HepG2 (cell line): ENCODE measurements around the gene MBD3L2B. TPM values are rescaled to one million over a fixed set of nuclear protein-coding genes. Genes with fewer than 3 reads are reported as not detected.
"Not testable (repeated sequence)": the region's sequence is repeated elsewhere in the genome, so short reads cannot be mapped to it uniquely, and the experiment has no call there.

ENCODE experiments used
- ATAC-seq: fragments of 200-7000 bp; cut with Tn5 transposase; 3 replicates; pipeline ENCODE4 v1.9.1; 2020; ENCODE audit warnings: mild to moderate bottlenecking, moderate library complexity
- BruUV-seq: library from RNA; stranded (reverse); fragments of 400-500 nt; replicated peaks from 2 replicates; lab custom pipeline; 2021; lab: Mats Ljungman, UMichigan
- CTCF ChIA-PET: fragments of 300-600 bp; formaldehyde crosslinking; extraction: SDS; loops from one replicate; lab custom pipeline; 2021; ENCODE audit warnings: low total read pairs, inconsistent platforms, low intra/inter-chr PET ratio; lab: Yijun Ruan, JAX
- POLR2A ChIA-PET: fragments of 350-600 bp; sonication (Branson Sonifier 250); formaldehyde crosslinking; loops from one replicate; lab custom pipeline; 2020; ENCODE audit warnings: antibody characterized with exemption, inconsistent platforms; lab: Yijun Ruan, JAX
- DNase-seq: peaks from one replicate; pipeline ENCODE4 v3.0.0-alpha.2; 2015; ENCODE audit warnings: low spot score
- FAIRE-seq: peaks from 3 replicates; lab custom pipeline; 2011; peaks lifted over from hg19 to GRCh38; lab: Jason Lieb, UNC
- H2AFZ ChIP-seq: one replicate; pipeline ENCODE4 v1.6.1; 2011; ENCODE audit warnings: low read length, inconsistent platforms
- H3K27ac ChIP-seq: fragments of 300-600 bp; 3 replicates; pipeline ENCODE4 v1.8.0; 2011; ENCODE audit warnings: mixed run types, mild to moderate bottlenecking, mixed read lengths, low read length, inconsistent platforms; ENCODE audit not compliant: insufficient read depth; ENCODE audit errors: extremely low read length
- H3K27me3 ChIP-seq, 2 experiments: fragments of 200-600 bp in 1 of 2; 2 replicates in 1 of 2; 3 replicates in 1 of 2; pipeline versions ENCODE4 v1.6.0 to v1.8.0; 2011; ENCODE audit warnings: low read length in 2 of 2, mild to moderate bottlenecking in 2 of 2, moderate library complexity in 2 of 2, inconsistent platforms in 1 of 2; ENCODE audit not compliant: insufficient read depth in 2 of 2, control insufficient read depth in 1 of 2
- H3K36me3 ChIP-seq, 2 experiments: fragments of 200-600 bp in 1 of 2; replicated peaks in 1 of 2; 2 replicates in 1 of 2; 3 replicates in 1 of 2; pipeline versions ENCODE4 v1.5.1 to v1.8.0; 2011; ENCODE audit warnings: low read length in 2 of 2, inconsistent platforms in 1 of 2; ENCODE audit not compliant: insufficient read depth in 2 of 2, control insufficient read depth in 1 of 2
- H3K4me1 ChIP-seq: 2 replicates; pipeline ENCODE4 v1.5.1; 2012; ENCODE audit warnings: low read length, inconsistent platforms; ENCODE audit not compliant: insufficient read depth
- H3K4me2 ChIP-seq: 2 replicates; pipeline ENCODE4 v1.6.0; 2011; ENCODE audit warnings: low read depth, low read length, inconsistent platforms
- H3K4me3 ChIP-seq, 3 experiments: fragments of 200-600 bp in 1 of 3; sonication (generic), shearing (Covaris generic) in 1 of 3; replicated peaks in 1 of 3; 2 replicates each; pipeline ENCODE4 v1.5.1; 2011 to 2016; ENCODE audit warnings: low read length in 3 of 3, inconsistent platforms in 2 of 3, low read depth in 2 of 3, mild to moderate bottlenecking in 2 of 3, control low read depth in 1 of 3, mixed read lengths in 1 of 3; ENCODE audit not compliant: insufficient read depth in 1 of 3
- H3K79me2 ChIP-seq: one replicate; pipeline ENCODE4 v1.6.1; 2011; ENCODE audit warnings: low read length, inconsistent platforms; ENCODE audit not compliant: insufficient read depth
- H3K9ac ChIP-seq: 2 replicates; pipeline ENCODE4 v1.6.0; 2011; ENCODE audit warnings: mild to moderate bottlenecking, low read depth, low read length, inconsistent platforms; ENCODE audit not compliant: insufficient read depth
- H3K9me3 ChIP-seq: 2 replicates; pipeline ENCODE4 v1.5.1; 2012; ENCODE audit warnings: mild to moderate bottlenecking, low read length
- H4K20me1 ChIP-seq: 2 replicates; pipeline ENCODE4 v1.6.0; 2011; ENCODE audit warnings: inconsistent platforms, mild to moderate bottlenecking, low read length, moderate library complexity; ENCODE audit not compliant: insufficient read depth
- CBX1 ChIP-seq: IDR thresholded peaks from one replicate; pipeline ENCODE4 v1.6.1; 2016; ENCODE audit warnings: antibody characterized with exemption, low read depth
- CBX5 ChIP-seq: sonication (generic); formaldehyde crosslinking; IDR thresholded peaks from 2 replicates; pipeline ENCODE4 v1.4.0; 2020; ENCODE audit warnings: missing genetic modification reagents, borderline replicate concordance
- CTCF ChIP-seq: sonication (generic); formaldehyde crosslinking; IDR thresholded peaks from 2 replicates; pipeline ENCODE4 v1.5.0; 2020; ENCODE audit warnings: mild to moderate bottlenecking, missing genetic modification reagents, moderate library complexity
- HMGXB4 ChIP-seq, 2 experiments: sonication (generic) in 1 of 2; formaldehyde crosslinking in 1 of 2; IDR thresholded peaks; 2 replicates each; pipeline versions ENCODE4 v1.4.0 to v1.6.1; 2018 to 2020; ENCODE audit warnings: missing genetic modification reagents in 2 of 2, borderline replicate concordance in 1 of 2, low read depth in 1 of 2, mild to moderate bottlenecking in 1 of 2, missing biosample characterization in 1 of 2
- KDM2A ChIP-seq: sonication (generic); formaldehyde crosslinking; IDR thresholded peaks from 2 replicates; pipeline ENCODE4 v1.4.0; 2020; ENCODE audit warnings: low read depth, missing genetic modification reagents, borderline replicate concordance
- STAG1 ChIP-seq: sonication (generic); formaldehyde crosslinking; IDR thresholded peaks from 2 replicates; pipeline ENCODE4 v1.4.0; 2020; ENCODE audit warnings: missing genetic modification reagents
- ZNF280B ChIP-seq: sonication (generic); formaldehyde crosslinking; IDR thresholded peaks from 2 replicates; pipeline ENCODE4 v1.5.0; 2020; ENCODE audit warnings: missing genetic modification reagents, mild to moderate bottlenecking, borderline replicate concordance
- ZNF768 ChIP-seq: sonication (generic); formaldehyde crosslinking; IDR thresholded peaks from 2 replicates; pipeline ENCODE4 v1.4.0; 2020; ENCODE audit warnings: missing genetic modification reagents
- WGBS: methylation state at CpG from one replicate; pipeline ENCODE4 v1.1.6; 2017; ENCODE audit warnings: low lambda C conversion rate; 5-methylcytosine and 5-hydroxymethylcytosine counted together
- in situ Hi-C: cut with HindIII; loops from 2 replicates; pipeline ENCODE4 v1.10.0; 2017; ENCODE audit warnings: low pct_unique_long_range_greater_than_20kb; ENCODE audit not compliant: extremely low pct_ligation_motif_present
- intact Hi-C: fragments of 100-400 bp; cut with micrococcal nuclease; formaldehyde crosslinking; loops from one replicate; pipeline ENCODE4 v1.10.0; 2022; ENCODE audit not compliant: unreplicated experiment
- polyA plus RNA-seq, 8 experiments: library from polyadenylated mRNA; depleted of rRNA in 3 of 8; stranded (reverse) in 7 of 8; unstranded in 1 of 8; fragments of >200 nt; fragmentation: Illumina TruSeq in 4 of 8; extraction: Trizol in 4 of 8; gene quantifications; 2 replicates each; pipeline versions ENCODE4 v1.2.1 to v1.2.3, GENCODE V29; 2011 to 2016; ENCODE audit warnings: low read depth in 4 of 8, missing spikeins in 1 of 8, mixed read lengths in 1 of 8; ENCODE audit not compliant: insufficient read depth in 1 of 8
- total RNA-seq, 5 experiments: library from RNA; depleted of rRNA; stranded (reverse); fragments of >200 nt; fragmentation: Illumina TruSeq; extraction: Trizol; gene quantifications; 2 replicates each; pipeline ENCODE4 v1.2.3, GENCODE V29; 2016; ENCODE audit warnings: low read depth in 1 of 5
- TF ChIP-seq, protein P1 (sequence below): sonication (generic); formaldehyde crosslinking; IDR thresholded peaks from 2 replicates; pipeline ENCODE4 v1.4.0; 2020; ENCODE audit warnings: missing genetic modification reagents
- TF ChIP-seq, protein P2 (sequence below): sonication (generic); formaldehyde crosslinking; IDR thresholded peaks from 2 replicates; pipeline ENCODE4 v1.4.0; 2020; ENCODE audit warnings: missing genetic modification reagents

MBD3L2B gene
- total and polyA plus RNA-seq, 2 of the 13 experiments (the other 11 are each of a cell fraction or from before 2014, with no cell fraction given): not detected

DNA sequence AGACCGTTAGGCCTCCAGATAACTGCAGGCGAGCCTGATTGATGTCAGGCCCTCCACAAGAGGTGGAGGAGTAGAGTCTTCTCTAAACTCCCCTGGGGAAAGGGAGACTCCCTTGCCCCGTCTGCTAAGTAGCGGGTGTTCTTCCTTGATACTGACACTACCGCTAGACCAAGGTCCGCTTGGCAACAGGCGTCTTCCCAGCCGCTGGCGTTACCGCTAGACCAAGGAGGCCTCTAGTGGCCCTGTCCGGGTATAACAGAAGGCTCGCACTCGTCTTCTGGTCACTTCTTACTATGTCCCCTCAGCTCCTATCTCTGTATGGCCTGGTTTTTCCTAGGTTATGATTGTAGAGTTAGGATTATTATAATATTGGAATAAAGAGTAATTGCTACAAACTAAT lies 45.9 kb upstream of the MBD3L2B start:
- H3K9me3 ChIP-seq, H3K27ac ChIP-seq, ATAC-seq, H3K36me3 ChIP-seq, FAIRE-seq, H3K4me3 ChIP-seq, H2AFZ ChIP-seq, H3K27me3 ChIP-seq, CTCF ChIA-PET, BruUV-seq, in situ Hi-C loops, H4K20me1 ChIP-seq, H3K4me2 ChIP-seq, POLR2A ChIA-PET, H3K9ac ChIP-seq, intact Hi-C loops: not testable (repeated sequence)
- peaks cover 14% of the 10 kb centered on the region for H3K4me1 ChIP-seq
- WGBS: 50% methylated on average over 5 of the region's 13 CpGs
- H3K79me2 ChIP-seq: peaks cover 11% of the 10 kb centered on the region
- DNase-seq: peak; percentile 44
- TF ChIP-seq ZNF768 (CRISPR knock-in tag) (0 out of 2 replicates have a peak, but pooled peaks have one; percentile 20), HMGXB4 (CRISPR knock-in tag; IDR thresholded peaks at IDR 0.05; ENCODE audit: borderline replicate concordance in 1 of 2, low read depth in 1 of 2) (0 out of 4 replicates have a peak, but pooled peaks of 1 of the 2 experiments have one; percentile 27), CBX1 (peak; percentile 74), CBX5 (peak; percentile 62; the same call in 1 of the 2 replicates), KDM2A (peak; percentile 44; the same call in 1 of the 2 replicates), CTCF (CRISPR knock-in tag) (peak; percentile 58), STAG1 (CRISPR knock-in tag) (peak; percentile 51), ZNF280B (CRISPR knock-in tag) (peak; percentile 97)
- TF ChIP-seq, protein P1, sequence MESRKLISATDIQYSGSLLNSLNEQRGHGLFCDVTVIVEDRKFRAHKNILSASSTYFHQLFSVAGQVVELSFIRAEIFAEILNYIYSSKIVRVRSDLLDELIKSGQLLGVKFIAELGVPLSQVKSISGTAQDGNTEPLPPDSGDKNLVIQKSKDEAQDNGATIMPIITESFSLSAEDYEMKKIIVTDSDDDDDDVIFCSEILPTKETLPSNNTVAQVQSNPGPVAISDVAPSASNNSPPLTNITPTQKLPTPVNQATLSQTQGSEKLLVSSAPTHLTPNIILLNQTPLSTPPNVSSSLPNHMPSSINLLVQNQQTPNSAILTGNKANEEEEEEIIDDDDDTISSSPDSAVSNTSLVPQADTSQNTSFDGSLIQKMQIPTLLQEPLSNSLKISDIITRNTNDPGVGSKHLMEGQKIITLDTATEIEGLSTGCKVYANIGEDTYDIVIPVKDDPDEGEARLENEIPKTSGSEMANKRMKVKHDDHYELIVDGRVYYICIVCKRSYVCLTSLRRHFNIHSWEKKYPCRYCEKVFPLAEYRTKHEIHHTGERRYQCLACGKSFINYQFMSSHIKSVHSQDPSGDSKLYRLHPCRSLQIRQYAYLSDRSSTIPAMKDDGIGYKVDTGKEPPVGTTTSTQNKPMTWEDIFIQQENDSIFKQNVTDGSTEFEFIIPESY (CRISPR knock-in tag): peak; percentile 94
- TF ChIP-seq, protein P2, sequence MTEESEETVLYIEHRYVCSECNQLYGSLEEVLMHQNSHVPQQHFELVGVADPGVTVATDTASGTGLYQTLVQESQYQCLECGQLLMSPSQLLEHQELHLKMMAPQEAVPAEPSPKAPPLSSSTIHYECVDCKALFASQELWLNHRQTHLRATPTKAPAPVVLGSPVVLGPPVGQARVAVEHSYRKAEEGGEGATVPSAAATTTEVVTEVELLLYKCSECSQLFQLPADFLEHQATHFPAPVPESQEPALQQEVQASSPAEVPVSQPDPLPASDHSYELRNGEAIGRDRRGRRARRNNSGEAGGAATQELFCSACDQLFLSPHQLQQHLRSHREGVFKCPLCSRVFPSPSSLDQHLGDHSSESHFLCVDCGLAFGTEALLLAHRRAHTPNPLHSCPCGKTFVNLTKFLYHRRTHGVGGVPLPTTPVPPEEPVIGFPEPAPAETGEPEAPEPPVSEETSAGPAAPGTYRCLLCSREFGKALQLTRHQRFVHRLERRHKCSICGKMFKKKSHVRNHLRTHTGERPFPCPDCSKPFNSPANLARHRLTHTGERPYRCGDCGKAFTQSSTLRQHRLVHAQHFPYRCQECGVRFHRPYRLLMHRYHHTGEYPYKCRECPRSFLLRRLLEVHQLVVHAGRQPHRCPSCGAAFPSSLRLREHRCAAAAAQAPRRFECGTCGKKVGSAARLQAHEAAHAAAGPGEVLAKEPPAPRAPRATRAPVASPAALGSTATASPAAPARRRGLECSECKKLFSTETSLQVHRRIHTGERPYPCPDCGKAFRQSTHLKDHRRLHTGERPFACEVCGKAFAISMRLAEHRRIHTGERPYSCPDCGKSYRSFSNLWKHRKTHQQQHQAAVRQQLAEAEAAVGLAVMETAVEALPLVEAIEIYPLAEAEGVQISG: 0 out of 2 replicates have a peak, but pooled peaks have one; percentile 18
